ENCODE data around the gene GASK1A. TPM values are rescaled to one million over a fixed set of nuclear protein-coding genes. Genes with fewer than 3 reads are reported as not detected.

GASK1A gene
- total RNA-seq, 6 experiments from 2014 or later: 5.5 to 17.5 (median 10.5) TPM

DNA sequence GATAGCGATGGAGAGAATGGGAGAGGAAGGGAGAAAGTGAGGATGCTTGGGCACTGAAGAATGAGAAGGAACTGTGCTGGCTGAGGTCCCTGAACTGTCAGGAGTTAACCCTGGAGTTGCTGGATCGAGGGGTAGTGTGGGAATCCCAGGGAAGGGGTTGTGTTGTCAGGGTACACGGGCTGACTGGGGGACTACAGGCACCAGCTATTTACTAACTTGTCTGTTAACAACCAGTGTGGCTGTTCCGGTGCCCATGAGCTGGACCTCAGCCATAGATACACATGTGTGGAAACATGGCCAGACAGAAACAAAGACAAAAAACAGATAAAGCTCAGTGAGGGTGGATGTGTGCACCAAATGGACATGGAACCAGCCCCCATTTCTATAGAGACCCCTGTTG is 55.1 kb downstream of the GASK1A start:
- no peak for TF ChIP-seq POLR2A (IDR thresholded peaks at IDR 0.05)
- TF ChIP-seq, protein P1, sequence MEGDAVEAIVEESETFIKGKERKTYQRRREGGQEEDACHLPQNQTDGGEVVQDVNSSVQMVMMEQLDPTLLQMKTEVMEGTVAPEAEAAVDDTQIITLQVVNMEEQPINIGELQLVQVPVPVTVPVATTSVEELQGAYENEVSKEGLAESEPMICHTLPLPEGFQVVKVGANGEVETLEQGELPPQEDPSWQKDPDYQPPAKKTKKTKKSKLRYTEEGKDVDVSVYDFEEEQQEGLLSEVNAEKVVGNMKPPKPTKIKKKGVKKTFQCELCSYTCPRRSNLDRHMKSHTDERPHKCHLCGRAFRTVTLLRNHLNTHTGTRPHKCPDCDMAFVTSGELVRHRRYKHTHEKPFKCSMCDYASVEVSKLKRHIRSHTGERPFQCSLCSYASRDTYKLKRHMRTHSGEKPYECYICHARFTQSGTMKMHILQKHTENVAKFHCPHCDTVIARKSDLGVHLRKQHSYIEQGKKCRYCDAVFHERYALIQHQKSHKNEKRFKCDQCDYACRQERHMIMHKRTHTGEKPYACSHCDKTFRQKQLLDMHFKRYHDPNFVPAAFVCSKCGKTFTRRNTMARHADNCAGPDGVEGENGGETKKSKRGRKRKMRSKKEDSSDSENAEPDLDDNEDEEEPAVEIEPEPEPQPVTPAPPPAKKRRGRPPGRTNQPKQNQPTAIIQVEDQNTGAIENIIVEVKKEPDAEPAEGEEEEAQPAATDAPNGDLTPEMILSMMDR (IDR thresholded peaks at IDR 0.05): no peak
- ATAC-seq (no peak), DNase-seq (no peak)
- H3K27ac ChIP-seq: no peak overlapping the region
- H3K27me3 ChIP-seq: no peaks in the 10 kb centered on the region
- no peaks in the 10 kb centered on the region for H3K9me3 ChIP-seq
- H3K4me3 ChIP-seq: no peak overlapping the region
- no peaks in the 10 kb centered on the region for H3K36me3 ChIP-seq
- H3K4me1 ChIP-seq: no peaks in the 10 kb centered on the region
- intact Hi-C loops (cut with DNase I): no loop called here
- 83% methylated on average over 2 of the region's 4 CpGs for WGBS (ENCODE audit: insufficient coverage, low coverage, low lambda C conversion rate, missing lambda C conversion rate)

DNA sequence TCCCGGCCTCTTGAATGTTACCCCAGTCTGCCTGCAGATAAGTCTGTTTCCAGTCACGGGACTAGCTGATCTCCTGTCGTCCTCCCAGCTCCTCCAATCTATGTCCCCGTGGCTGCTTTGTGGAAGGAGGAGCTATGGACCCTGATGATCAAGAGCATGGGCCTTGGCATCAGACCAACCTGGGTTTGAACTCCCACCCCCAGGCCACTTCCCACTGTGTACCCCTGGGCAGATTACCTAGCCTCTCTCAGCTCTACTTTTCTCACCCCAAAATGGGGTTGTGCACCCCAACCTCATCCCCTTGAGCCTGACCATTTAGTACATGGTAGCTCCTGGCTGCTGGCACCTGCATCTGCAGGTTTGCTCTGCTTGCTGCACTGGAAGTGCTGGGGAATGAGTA is 55.8 kb downstream of the GASK1A start:
- no peaks in the 10 kb centered on the region for H3K9me3 ChIP-seq
- DNase-seq (no peak), ATAC-seq (no peak)
- TF ChIP-seq, protein P1 (IDR thresholded peaks at IDR 0.05): no peak
- no peak for TF ChIP-seq POLR2A (IDR thresholded peaks at IDR 0.05)
- intact Hi-C loops (cut with DNase I): no loop called here
- no peaks in the 10 kb centered on the region for H3K4me1 ChIP-seq
- H3K36me3 ChIP-seq: no peaks in the 10 kb centered on the region
- H3K27me3 ChIP-seq: no peaks in the 10 kb centered on the region
- 85% methylated on average over 2 of the region's 4 CpGs for WGBS (ENCODE audit: insufficient coverage, low coverage, low lambda C conversion rate, missing lambda C conversion rate)
- no peak overlapping the region for H3K27ac ChIP-seq
- H3K4me3 ChIP-seq: no peak overlapping the region

DNA sequence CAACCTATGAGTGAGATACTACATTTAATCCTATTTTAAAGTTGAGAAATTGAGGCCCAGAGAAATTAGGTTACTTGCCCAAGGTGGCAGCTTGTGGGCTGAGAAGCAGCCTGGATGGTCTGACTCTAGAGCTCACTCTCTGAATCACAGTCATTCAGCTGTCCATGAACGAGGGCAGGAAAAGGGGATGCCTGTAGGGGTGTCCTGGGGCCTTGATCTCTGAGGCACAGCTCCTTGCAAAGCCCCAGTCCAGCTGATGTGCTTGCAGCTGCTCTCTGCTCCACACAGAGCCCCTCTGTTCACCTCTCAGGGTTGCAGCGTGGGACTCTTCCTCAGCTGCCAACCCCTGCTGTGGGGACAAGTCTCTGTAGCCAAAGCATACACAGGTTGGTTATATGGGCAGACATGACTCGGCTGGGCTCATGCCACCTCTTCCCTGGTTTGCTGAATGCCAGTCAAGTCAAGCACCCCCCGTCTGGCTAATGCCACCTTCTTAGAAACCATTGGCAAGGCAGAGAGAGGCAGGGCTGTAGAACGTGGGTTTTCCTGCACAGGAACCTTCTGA is 56.8 kb downstream of the GASK1A start:
- 100% methylated on average over 1 of the region's 5 CpGs for WGBS (ENCODE audit: insufficient coverage, low coverage, low lambda C conversion rate, missing lambda C conversion rate)

DNA sequence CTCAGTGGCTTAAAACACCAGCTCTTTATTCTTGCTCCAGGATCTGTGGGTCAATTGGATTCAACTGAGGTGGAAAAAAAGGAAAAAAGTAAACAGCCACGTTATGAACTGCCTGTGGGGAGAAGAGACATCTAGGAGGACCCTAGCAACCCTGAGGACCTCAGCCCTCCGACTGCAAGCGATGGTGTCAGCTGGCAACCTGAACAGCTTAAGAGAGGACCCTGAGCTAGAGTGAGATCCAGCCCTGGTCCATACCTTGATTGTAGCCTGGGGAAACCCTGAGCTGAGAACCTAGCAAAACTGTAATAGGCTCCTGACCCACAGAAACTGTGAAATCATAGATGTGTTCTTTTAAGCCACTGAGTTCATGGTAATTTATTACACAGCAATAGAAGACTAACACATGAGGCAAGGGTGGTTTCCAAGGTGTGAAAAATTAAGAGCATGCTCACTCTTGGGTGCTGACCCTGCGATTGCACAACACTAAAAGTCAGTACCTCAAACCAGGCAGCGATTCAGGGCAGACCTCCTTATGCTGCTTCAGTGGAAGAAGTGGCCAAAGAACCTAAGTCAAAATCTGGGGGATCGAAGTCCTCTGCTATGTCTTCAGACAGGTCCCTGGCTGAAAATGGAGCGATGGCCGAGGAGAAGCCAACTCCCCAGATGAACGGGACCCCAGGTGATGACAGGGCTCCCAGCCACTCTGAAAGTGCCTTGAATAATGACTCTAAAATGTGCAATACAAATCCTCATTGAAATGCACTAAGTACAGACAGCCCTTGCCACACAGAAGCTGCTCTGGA is 57.7 kb downstream of the GASK1A start:
- Histone ChIP-seq H3K27me3 (no peaks in the 10 kb centered on the region), H3K9me3 (no peaks in the 10 kb centered on the region), H3K36me3 (no peaks in the 10 kb centered on the region), H3K4me1 (no peaks in the 10 kb centered on the region), H3K27ac (no peak overlapping the region), H3K4me3 (no peak overlapping the region)
- DNase-seq: no peak
- WGBS (ENCODE audit: insufficient coverage, low coverage, low lambda C conversion rate, missing lambda C conversion rate): 77% methylated on average over 8 of the region's 9 CpGs
- intact Hi-C loops (cut with DNase I): no loop called here
- peak in 3 of 4 donors; percentile 22 to 48 (median 24) for ATAC-seq
- no peak for TF ChIP-seq POLR2A (IDR thresholded peaks at IDR 0.05)
- TF ChIP-seq, protein P1 (IDR thresholded peaks at IDR 0.05): no peak

More for the DNA sequence above, 56.8 kb downstream of the GASK1A start:
- Histone ChIP-seq H3K9me3 (no peaks in the 10 kb centered on the region), H3K27ac (no peak overlapping the region), H3K36me3 (no peaks in the 10 kb centered on the region), H3K27me3 (no peaks in the 10 kb centered on the region), H3K4me3 (no peak overlapping the region), H3K4me1 (no peaks in the 10 kb centered on the region)
- no peak for TF ChIP-seq POLR2A (IDR thresholded peaks at IDR 0.05)
- TF ChIP-seq, protein P1 (IDR thresholded peaks at IDR 0.05): no peak
- no peak for DNase-seq
- intact Hi-C loops (cut with DNase I): no loop called here
- no peak for ATAC-seq
